ENCODE results near the gene LOXL1.

Gene LOXL1

DNA sequence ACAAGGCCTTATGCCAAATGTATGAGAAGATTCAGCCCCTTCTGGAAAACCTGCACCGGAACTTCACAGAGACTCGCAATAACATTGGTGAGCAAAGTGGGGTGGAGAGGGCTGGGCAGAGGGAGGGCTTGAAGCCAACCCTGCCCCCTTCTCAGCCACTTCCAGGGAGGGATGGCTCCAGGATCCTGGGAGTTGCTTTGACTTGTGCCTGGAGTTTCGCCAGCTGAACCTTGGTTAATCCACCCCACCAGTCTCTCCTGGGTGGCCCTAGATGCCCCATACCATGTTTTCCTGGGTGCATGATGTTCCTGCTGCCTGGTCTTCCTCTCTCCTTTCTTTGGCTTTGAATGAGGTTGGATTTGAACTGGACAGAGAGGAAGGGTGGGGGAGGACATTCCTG, 42.1 kb upstream of the LOXL1 start:
- TF ChIP-seq NFIC (IDR thresholded peaks at IDR 0.05) (no peak), FOXM1 (IDR thresholded peaks at IDR 0.05; ENCODE audit: borderline replicate concordance, low read depth) (no peak), TEAD4 (IDR thresholded peaks at IDR 0.05) (no peak)
- TF ChIP-seq, protein P1, sequence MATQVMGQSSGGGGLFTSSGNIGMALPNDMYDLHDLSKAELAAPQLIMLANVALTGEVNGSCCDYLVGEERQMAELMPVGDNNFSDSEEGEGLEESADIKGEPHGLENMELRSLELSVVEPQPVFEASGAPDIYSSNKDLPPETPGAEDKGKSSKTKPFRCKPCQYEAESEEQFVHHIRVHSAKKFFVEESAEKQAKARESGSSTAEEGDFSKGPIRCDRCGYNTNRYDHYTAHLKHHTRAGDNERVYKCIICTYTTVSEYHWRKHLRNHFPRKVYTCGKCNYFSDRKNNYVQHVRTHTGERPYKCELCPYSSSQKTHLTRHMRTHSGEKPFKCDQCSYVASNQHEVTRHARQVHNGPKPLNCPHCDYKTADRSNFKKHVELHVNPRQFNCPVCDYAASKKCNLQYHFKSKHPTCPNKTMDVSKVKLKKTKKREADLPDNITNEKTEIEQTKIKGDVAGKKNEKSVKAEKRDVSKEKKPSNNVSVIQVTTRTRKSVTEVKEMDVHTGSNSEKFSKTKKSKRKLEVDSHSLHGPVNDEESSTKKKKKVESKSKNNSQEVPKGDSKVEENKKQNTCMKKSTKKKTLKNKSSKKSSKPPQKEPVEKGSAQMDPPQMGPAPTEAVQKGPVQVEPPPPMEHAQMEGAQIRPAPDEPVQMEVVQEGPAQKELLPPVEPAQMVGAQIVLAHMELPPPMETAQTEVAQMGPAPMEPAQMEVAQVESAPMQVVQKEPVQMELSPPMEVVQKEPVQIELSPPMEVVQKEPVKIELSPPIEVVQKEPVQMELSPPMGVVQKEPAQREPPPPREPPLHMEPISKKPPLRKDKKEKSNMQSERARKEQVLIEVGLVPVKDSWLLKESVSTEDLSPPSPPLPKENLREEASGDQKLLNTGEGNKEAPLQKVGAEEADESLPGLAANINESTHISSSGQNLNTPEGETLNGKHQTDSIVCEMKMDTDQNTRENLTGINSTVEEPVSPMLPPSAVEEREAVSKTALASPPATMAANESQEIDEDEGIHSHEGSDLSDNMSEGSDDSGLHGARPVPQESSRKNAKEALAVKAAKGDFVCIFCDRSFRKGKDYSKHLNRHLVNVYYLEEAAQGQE (IDR thresholded peaks at IDR 0.05; ENCODE audit: low read depth) = no peak

DNA sequence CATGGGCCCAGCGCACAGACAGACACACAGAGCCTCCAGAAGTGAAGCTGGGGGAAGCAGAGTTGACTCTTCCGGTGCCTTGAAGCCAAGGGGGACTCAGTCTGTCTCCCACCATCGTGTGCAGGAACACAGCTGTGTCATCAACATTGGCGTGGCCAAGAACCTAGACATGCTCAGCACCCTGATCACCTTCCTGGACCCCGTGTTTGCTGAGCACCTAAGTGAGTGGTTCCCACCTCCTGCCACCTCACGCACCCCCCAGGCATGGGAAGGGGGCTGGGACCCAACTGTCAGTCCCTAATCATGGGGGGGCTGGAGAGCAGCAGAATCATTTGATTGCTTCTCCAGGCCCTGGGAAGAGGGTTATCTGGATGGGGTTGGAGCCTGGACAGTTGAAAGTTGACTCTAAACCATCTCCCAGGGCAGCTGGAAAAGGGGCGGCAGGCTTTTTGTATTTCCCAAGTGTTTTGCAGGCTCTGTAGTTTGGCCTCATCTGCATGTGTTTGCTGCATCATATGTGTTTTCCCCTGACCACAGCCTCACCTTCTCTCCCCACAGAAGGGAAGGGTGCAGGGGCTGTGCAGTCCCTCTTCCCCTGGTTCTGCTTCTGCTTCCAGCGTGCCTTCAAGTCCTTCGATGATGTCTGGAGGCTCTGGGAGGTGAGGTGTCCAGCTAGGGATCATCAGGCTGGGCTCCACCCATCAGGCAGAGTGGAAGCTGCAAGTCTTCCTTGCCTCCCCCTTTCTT, 40.1 kb upstream of the LOXL1 start:
- TF ChIP-seq CREB1 (IDR thresholded peaks at IDR 0.05; ENCODE audit: low read depth) = no peak
- TF ChIP-seq NFIC (IDR thresholded peaks at IDR 0.05) = no peak
- no peak for TF ChIP-seq CEBPB (IDR thresholded peaks at IDR 0.05)
- TF ChIP-seq, protein P2, sequence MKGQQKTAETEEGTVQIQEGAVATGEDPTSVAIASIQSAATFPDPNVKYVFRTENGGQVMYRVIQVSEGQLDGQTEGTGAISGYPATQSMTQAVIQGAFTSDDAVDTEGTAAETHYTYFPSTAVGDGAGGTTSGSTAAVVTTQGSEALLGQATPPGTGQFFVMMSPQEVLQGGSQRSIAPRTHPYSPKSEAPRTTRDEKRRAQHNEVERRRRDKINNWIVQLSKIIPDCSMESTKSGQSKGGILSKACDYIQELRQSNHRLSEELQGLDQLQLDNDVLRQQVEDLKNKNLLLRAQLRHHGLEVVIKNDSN (IDR thresholded peaks at IDR 0.05) = no peak
- no peak for TF ChIP-seq FOXM1 (IDR thresholded peaks at IDR 0.05; ENCODE audit: borderline replicate concordance, low read depth)
- no peak for TF ChIP-seq EGR1 (IDR thresholded peaks at IDR 0.05)
- TF ChIP-seq, protein P3, sequence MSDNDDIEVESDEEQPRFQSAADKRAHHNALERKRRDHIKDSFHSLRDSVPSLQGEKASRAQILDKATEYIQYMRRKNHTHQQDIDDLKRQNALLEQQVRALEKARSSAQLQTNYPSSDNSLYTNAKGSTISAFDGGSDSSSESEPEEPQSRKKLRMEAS (IDR thresholded peaks at IDR 0.05) = no peak
- TF ChIP-seq YY1 (IDR thresholded peaks at IDR 0.05; ENCODE audit: low read depth) = no peak
- no peak for TF ChIP-seq EP300 (IDR thresholded peaks at IDR 0.05; ENCODE audit: borderline replicate concordance)
- TF ChIP-seq ZBTB7A (IDR thresholded peaks at IDR 0.05; ENCODE audit: low read depth) = no peak
- TF ChIP-seq RAD21 (IDR thresholded peaks at IDR 0.05; ENCODE audit: low read depth) = no peak
- TF ChIP-seq TEAD4 (IDR thresholded peaks at IDR 0.05) = no peak

DNA sequence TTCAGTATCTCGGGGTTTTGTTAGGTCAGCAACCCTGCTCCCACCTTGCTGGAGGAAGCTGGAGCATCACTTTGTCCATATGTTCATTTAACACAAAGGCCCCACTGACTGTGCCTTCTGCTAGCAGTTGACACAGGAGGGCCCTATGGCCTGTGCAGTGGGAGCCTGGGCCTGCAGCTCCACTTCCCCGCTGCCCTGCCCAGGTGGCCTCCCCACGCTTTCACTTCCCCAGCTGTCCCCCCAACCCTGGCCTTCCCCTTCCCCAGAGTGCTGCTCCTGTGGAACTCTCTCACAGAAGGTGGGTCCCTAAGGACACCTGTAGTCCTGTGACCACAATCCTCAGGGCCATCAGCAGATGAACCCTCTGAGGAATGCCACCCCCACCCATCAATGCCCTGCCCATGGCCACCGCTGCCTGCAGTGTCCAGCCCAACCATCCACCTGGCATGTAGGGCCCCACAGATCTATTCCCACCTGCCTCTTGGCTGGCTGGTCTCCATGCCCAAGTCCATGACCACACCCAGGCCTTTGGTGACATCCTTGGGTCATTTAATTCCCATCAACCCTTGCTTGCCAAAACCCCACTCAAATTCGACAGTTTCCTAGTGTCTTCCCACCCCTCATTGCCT, 39.4 kb upstream of the LOXL1 start:
- no peak for TF ChIP-seq YY1 (IDR thresholded peaks at IDR 0.05; ENCODE audit: low read depth)
- TF ChIP-seq, protein P1 (IDR thresholded peaks at IDR 0.05; ENCODE audit: low read depth) = no peak

DNA sequence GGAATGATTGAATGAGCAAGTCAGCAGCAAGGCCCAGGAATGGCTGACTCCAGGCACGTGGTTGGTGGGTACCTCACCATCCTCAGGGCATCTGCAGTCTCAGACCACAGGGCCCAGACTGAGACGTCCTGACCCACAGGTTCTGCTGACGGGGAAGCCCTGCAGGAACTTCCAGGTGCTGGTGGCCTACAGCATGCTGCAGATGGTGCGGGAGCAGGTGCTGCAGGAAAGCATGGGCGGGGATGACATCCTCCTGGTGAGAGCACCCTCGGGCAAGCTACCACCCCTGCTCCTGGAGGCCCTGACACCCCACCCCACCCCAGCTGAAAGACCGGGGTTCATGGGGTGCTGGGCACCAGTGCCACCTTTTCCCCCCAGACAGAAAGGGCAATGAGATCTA, 38.8 kb upstream of the LOXL1 start:
- TF ChIP-seq TCF12 (IDR thresholded peaks at IDR 0.05; ENCODE audit: low read depth) = no peak
- TF ChIP-seq FOXM1 (IDR thresholded peaks at IDR 0.05; ENCODE audit: borderline replicate concordance, low read depth) = no peak
- no peak for TF ChIP-seq ZBTB7A (IDR thresholded peaks at IDR 0.05; ENCODE audit: low read depth)
- no peak for TF ChIP-seq EP300 (IDR thresholded peaks at IDR 0.05; ENCODE audit: borderline replicate concordance)
- no peak for TF ChIP-seq TAF1 (IDR thresholded peaks at IDR 0.05; ENCODE audit: low read depth)
- TF ChIP-seq, protein P1 (IDR thresholded peaks at IDR 0.05; ENCODE audit: low read depth) = no peak
- TF ChIP-seq RAD21 (IDR thresholded peaks at IDR 0.05; ENCODE audit: low read depth) = no peak
- no peak for TF ChIP-seq EGR1 (IDR thresholded peaks at IDR 0.05)
- TF ChIP-seq NFIC (IDR thresholded peaks at IDR 0.05) = no peak
- no peak for TF ChIP-seq CREB1 (IDR thresholded peaks at IDR 0.05; ENCODE audit: low read depth)
- no peak for TF ChIP-seq CEBPB (IDR thresholded peaks at IDR 0.05)
- TF ChIP-seq, protein P3 (IDR thresholded peaks at IDR 0.05) = no peak
- TF ChIP-seq, protein P2 (IDR thresholded peaks at IDR 0.05) = no peak
- TF ChIP-seq YY1 (IDR thresholded peaks at IDR 0.05; ENCODE audit: low read depth) = no peak
